NCI-H2029 (cell line): ENCODE results near the gene UBXN10.

Experiments used
- DNase-seq: peaks from one replicate; lab custom pipeline; 2025; lab: John Stamatoyannopoulos, UW

UBXN10 gene

GRCh38 chr1:20152599-20152930, 33.3 kb upstream of the UBXN10 start:
- DNase-seq: no peak

GRCh38 chr1:20153000-20153418, 32.9 kb upstream of the UBXN10 start:
- DNase-seq: no peak

- no peak for DNase-seq
Measured at GRCh38 chr1:20154301-20154831, 31.5 kb upstream of the UBXN10 start.

GRCh38 chr1:20158358-20159070, 27.4 kb upstream of the UBXN10 start:
- no peak for DNase-seq

- DNase-seq: no peak
Measured at GRCh38 chr1:20160034-20160433, 25.9 kb upstream of the UBXN10 start.

- DNase-seq: no peak
Measured at GRCh38 chr1:20164694-20165202, 21.1 kb upstream of the UBXN10 start.

GRCh38 chr1:20165522-20165951, 20.4 kb upstream of the UBXN10 start:
- DNase-seq: no peak

- no peak for DNase-seq
Measured at GRCh38 chr1:20166051-20166450, 19.8 kb upstream of the UBXN10 start.

GRCh38 chr1:20167126-20167525, 18.8 kb upstream of the UBXN10 start:
- DNase-seq: no peak

GRCh38 chr1:20168564-20169491, 17.1 kb upstream of the UBXN10 start:
- no peak for DNase-seq

GRCh38 chr1:20169932-20170331, 16.0 kb upstream of the UBXN10 start:
- no peak for DNase-seq

- peak; percentile 64 for DNase-seq
Measured at GRCh38 chr1:20172033-20172590, 13.8 kb upstream of the UBXN10 start.

- DNase-seq: no peak
Measured at GRCh38 chr1:20174937-20175666, 10.8 kb upstream of the UBXN10 start.

- no peak for DNase-seq
Measured at GRCh38 chr1:20178634-20179370, 7.1 kb upstream of the UBXN10 start.

GRCh38 chr1:20179371-20180128, 6.3 kb upstream of the UBXN10 start:
- DNase-seq: no peak

- DNase-seq: no peak
Measured at GRCh38 chr1:20180129-20180843, 5.6 kb upstream of the UBXN10 start.

- DNase-seq: no peak
Measured at GRCh38 chr1:20180844-20181207, 5.1 kb upstream of the UBXN10 start.

GRCh38 chr1:20182415-20182814, 3.5 kb upstream of the UBXN10 start:
- DNase-seq: no peak

GRCh38 chr1:20183035-20183434, 2.9 kb upstream of the UBXN10 start:
- no peak for DNase-seq
